ENCODE measurements around the gene KCNC4. TPM values are rescaled to one million over a fixed set of nuclear protein-coding genes. Genes with fewer than 3 reads are reported as not detected.

KCNC4 gene
- total and polyA plus RNA-seq, 2 of the 13 experiments (the other 11 are each of a cell fraction or from before 2014, with no cell fraction given): 0.24 to 0.66 TPM

GRCh38 chr1:110210604-110211495 lies 736 bp downstream of the KCNC4 start (continued):
- TF ChIP-seq ZBTB40 (IDR thresholded peaks at IDR 0.05): no peak
- 0 out of 2 replicates have a peak, but pooled peaks have one; percentile 39 for TF ChIP-seq ZBTB40 (CRISPR knock-in tag; IDR thresholded peaks at IDR 0.05)
- TF ChIP-seq FOXK2 (IDR thresholded peaks at IDR 0.05): no peak
- no peak for TF ChIP-seq PLSCR1 (CRISPR knock-in tag; IDR thresholded peaks at IDR 0.05; ENCODE audit: borderline replicate concordance)
- no peak for TF ChIP-seq NONO (IDR thresholded peaks at IDR 0.05)
- no peak for TF ChIP-seq NONO (CRISPR knock-in tag; conservative IDR thresholded peaks at IDR 0.05)
- TF ChIP-seq JDP2 (CRISPR knock-in tag; IDR thresholded peaks at IDR 0.05; ENCODE audit: borderline replicate concordance): no peak
- no peak for TF ChIP-seq PHF20 (CRISPR knock-in tag; IDR thresholded peaks at IDR 0.05)
- TF ChIP-seq CEBPG (CRISPR knock-in tag; IDR thresholded peaks at IDR 0.05): no peak
- no peak for TF ChIP-seq HOXA9 (CRISPR knock-in tag; IDR thresholded peaks at IDR 0.05; ENCODE audit: borderline replicate concordance)
- TF ChIP-seq MEIS1 (CRISPR knock-in tag; IDR thresholded peaks at IDR 0.05; ENCODE audit: borderline replicate concordance): no peak
- no peak for TF ChIP-seq CREM (IDR thresholded peaks at IDR 0.05)
- TF ChIP-seq CREM (CRISPR knock-in tag; IDR thresholded peaks at IDR 0.05): no peak
- TF ChIP-seq ZNF282 (IDR thresholded peaks at IDR 0.05; ENCODE audit: partially characterized antibody): no peak
- no peak for TF ChIP-seq ZBTB21 (CRISPR knock-in tag; IDR thresholded peaks at IDR 0.05)
